Activated naive CD4-positive, alpha-beta T cell treated with anti-CD3 and anti-CD28 coated beads, Interleukin-2, amount 50 U/mL, for 72 hours (primary cell): ENCODE measurements around the gene TMEM17. TPM values are rescaled to one million over a fixed set of nuclear protein-coding genes. Genes with fewer than 3 reads are reported as not detected.
"Not testable (repeated sequence)": the region's sequence is repeated elsewhere in the genome, so short reads cannot be mapped to it uniquely, and the experiment has no call there.

ENCODE experiments used
- ATAC-seq, 2 donors: fragments of 150-1000 bp; cut with Tn5 transposase; 2 replicates each; pipeline ENCODE4 v1.10.0; 2021; ENCODE audit warnings: mild to moderate bottlenecking in 2 of 2, moderate library complexity in 2 of 2
- DNase-seq, 2 donors: peaks; one replicate each; pipeline ENCODE4 v3.0.0; 2021 to 2022; ENCODE audit warnings: low spot score in 2 of 2
- H3K27ac Mint-ChIP-seq, 2 donors: one replicate each; pipeline ENCODE4 v1.8.0; 2022; ENCODE audit warnings: mild to moderate bottlenecking in 2 of 2, mixed read lengths in 2 of 2
- H3K36me3 Mint-ChIP-seq, 2 donors: one replicate each; pipeline ENCODE4 v1.8.0; 2022; ENCODE audit warnings: mixed read lengths in 2 of 2
- H3K9me3 Mint-ChIP-seq, 2 donors: one replicate each; pipeline ENCODE4 v1.8.0; 2022; ENCODE audit warnings: mixed read lengths in 2 of 2
- total RNA-seq, 2 donors: library from RNA; stranded (reverse); gene quantifications; one replicate each; pipeline ENCODE4 v1.2.3, GENCODE V29; 2022

TMEM17 gene
- total RNA-seq, 2 donors from 2014 or later: not detected

DNA sequence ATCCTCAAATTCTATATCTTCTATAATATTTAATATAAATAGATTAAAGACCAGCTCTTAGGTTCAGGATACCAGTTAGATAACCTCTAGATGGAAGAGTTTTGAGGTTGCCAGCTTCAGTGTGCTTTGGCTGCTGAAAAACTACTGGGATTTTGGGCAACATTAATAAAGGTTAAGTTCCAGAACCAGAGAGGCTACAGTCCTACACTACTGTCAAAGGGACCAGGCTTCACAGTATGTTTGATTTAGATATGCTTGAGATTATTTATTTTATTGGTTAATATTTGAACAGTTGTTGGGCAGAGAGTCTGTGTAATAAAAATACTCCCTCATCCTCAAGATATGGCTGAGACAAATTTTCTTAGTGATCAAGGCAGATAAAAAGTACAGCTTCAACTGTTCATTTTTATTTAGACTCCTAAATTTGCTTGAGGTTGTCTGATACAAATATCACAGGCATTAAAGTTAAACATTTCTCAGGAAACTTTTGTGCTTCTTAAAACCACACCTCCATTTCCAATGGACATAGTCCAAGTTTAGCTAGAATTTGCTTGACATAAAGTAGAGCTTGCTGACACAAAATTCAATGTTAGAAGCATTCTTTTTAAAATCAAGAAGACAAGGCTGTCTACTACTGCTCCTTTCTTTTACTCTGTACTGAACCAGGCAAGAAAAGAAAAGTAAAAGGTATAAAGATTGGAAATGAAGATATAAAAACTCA is 19.7 kb upstream of the TMEM17 start:
- no peak overlapping the region for H3K27ac Mint-ChIP-seq
- no peak for DNase-seq
- ATAC-seq: no peak
- H3K9me3 Mint-ChIP-seq: peaks cover 0 to 3% of the 10 kb centered on the region in 2 donors
- peaks cover 0 to 9% of the 10 kb centered on the region in 2 donors for H3K36me3 Mint-ChIP-seq

DNA sequence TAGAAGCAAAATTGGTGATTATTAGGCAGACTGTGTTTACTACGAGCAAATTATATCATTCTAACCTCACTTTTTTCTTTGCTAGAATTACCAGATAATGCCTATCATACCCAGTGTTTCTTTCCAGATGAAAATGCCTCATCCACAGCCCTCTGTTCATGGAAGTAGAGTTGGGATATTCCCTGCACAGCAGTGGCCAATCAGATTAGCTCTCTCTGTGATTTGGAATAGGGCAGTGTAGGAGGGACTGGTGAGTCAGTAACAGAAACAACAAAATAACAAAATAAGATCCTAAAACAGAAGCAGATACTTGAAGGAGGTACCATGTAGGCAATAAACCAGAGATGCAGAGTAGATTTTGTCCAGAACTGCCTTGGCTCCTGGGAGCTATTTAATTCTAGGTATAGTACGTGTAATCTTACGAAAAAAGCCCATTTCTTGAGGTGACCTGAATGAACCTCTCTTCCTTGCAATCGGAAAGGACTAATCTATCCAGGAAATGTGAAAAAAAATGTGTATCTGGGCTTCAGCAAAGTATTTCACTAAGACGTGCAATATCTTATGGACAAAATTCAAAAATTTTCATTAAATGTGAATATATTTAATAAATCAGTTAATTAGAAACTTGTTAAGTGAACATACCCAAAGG is 18.4 kb upstream of the TMEM17 start:
- Mint-ChIP-seq H3K36me3 (peaks cover 0 to 9% of the 10 kb centered on the region in 2 donors), H3K9me3 (peaks cover 3 to 4% of the 10 kb centered on the region in 2 donors), H3K27ac (no peak overlapping the region)
- no peak for DNase-seq
- no peak for ATAC-seq

DNA sequence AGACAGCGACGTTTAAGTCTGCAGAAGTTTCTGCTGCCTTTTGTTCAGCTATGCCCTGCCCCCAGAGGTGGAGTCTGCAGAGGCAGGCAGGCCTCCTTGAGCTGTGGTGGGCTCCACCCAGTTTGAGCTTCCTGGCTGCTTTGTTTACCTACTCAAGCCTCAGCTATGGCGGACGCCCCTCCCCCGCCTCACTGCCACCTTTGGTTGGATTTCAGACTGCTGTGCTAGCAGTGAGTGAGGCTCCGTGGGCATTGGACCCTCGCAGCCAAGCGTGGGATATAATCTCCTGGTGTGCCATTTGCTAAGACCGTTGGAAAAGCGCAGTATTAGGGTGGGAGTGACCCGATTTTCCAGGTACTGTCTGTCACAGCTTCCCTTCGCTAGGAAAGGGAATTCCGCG is 15.1 kb upstream of the TMEM17 start:
- DNase-seq: not testable (repeated sequence)
- peaks cover 12% of the 10 kb centered on the region in 2 donors for H3K9me3 Mint-ChIP-seq

DNA sequence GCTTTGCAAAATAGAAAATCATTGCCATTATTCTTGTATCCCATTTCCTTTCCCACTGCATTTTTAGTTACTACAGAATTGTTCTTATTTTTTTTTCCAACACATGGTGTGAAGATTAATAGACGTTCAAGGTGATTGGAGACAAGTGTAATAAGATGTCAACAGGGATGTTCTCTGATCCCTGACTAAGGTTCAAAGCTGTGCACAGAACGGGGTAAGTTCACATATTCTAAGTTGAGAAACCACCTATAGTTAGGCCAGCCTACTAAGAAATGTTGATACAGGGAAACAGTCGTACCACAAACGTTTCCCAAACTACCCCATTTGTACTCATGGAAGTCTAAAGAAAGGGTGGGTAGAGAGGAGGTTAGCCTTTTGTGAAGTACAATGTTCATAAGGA is 6.4 kb upstream of the TMEM17 start:
- H3K27ac Mint-ChIP-seq: no peak overlapping the region
- DNase-seq (no peak), ATAC-seq (no peak)
- H3K36me3 Mint-ChIP-seq: no peaks in the 10 kb centered on the region
- H3K9me3 Mint-ChIP-seq: no peaks in the 10 kb centered on the region

More for the DNA sequence above, 15.1 kb upstream of the TMEM17 start:
- H3K27ac Mint-ChIP-seq, H3K36me3 Mint-ChIP-seq, ATAC-seq: not testable (repeated sequence)

DNA sequence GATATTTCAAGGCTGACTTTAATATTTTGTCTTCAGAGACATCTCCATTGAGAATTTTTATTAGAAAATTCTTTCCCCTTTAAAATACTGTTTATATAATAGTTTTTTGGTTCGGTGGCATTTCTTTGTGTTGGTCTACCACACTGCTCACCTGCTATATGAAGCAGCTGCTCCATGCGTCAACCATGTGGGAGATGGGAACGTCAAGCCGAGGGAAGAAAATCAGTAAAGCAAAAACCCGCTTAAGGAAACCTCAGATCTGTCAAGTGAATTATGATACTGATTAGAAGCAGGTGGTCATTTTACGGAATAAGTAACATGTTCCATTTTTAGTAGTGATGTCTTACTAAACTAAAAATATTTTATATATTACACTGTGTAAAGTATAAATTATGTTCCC is 5.6 kb upstream of the TMEM17 start:
- H3K27ac Mint-ChIP-seq: no peak overlapping the region
- no peaks in the 10 kb centered on the region for H3K36me3 Mint-ChIP-seq
- DNase-seq (no peak), ATAC-seq (no peak)
- no peaks in the 10 kb centered on the region for H3K9me3 Mint-ChIP-seq

DNA sequence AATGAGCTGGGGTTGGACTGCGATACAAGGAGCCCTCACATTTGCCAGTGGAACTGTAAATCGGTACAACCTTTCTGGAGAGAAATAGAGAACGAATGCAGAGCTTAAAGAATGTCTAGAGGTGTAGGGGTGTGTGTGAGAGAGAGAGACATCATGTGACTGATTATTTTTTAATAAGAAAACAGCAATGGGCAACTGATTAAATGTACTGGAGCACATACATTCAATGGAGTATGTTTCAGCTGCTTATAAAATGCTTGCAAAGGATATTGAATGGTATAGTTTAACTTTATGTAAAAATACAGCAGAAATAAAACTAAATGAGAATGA is 391 bp upstream of the TMEM17 start:
- DNase-seq (no peak), ATAC-seq (peak in 1 of 2 donors; percentile 46)
- no peaks in the 10 kb centered on the region for H3K9me3 Mint-ChIP-seq
- H3K36me3 Mint-ChIP-seq: peaks cover 5 to 6% of the 10 kb centered on the region in 2 donors
- no peak overlapping the region for H3K27ac Mint-ChIP-seq

DNA sequence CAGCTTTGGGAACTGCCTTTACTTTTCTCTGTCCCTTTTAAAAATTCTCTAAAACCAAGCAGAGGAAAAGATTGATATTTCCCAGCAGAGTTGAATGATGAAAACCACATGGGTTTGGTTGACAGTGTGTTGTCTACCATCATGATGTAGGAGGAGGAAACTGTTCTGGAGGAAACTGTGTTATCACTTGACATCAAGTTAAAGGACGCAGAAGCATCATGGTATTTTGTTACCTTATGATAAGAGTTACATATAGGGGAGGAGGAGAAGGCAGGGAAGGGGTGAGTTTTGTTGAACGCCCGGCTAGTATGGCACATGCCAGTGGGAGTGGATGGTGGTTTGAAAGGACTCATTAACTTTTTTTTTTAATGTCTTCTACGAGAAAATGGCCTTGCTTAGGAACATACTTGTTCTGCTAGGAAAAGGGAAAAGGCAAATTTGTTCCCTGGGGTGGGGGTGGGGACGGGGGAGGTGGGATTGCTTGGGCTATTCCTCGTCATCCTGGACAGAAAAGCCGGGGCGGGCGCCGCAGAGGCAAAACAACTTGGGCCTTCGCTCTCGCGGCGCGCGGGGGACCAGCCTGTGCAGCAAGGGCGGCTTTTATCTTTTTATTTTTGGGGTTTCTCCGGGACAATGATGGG is 766 bp downstream of the TMEM17 start:
- Mint-ChIP-seq H3K36me3 (peaks cover 5 to 6% of the 10 kb centered on the region in 2 donors), H3K27ac (no peak overlapping the region), H3K9me3 (no peaks in the 10 kb centered on the region)
- DNase-seq (no peak), ATAC-seq (no peak)

DNA sequence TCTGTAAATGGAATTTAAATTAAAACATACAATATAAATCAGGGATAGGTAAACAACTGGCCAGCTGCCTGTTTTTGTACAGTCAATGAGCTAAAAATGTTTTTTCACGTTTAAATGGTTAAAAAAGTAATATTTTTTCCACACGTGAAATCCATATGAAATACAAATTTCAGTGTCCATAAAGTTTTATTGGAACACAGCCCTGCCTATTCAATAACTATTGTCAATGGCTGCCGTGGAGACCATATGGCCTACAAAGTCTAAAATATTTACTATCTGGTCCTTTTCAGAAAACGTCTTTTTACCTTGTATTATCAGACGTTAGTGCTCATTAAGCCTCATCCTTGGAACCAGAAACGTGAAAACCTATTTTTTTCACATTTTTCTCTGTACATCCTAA is 1.3 kb downstream of the TMEM17 start:
- no peak overlapping the region for H3K27ac Mint-ChIP-seq
- DNase-seq (no peak), ATAC-seq (no peak)
- H3K36me3 Mint-ChIP-seq: peaks cover 5 to 6% of the 10 kb centered on the region in 2 donors
- no peaks in the 10 kb centered on the region for H3K9me3 Mint-ChIP-seq

DNA sequence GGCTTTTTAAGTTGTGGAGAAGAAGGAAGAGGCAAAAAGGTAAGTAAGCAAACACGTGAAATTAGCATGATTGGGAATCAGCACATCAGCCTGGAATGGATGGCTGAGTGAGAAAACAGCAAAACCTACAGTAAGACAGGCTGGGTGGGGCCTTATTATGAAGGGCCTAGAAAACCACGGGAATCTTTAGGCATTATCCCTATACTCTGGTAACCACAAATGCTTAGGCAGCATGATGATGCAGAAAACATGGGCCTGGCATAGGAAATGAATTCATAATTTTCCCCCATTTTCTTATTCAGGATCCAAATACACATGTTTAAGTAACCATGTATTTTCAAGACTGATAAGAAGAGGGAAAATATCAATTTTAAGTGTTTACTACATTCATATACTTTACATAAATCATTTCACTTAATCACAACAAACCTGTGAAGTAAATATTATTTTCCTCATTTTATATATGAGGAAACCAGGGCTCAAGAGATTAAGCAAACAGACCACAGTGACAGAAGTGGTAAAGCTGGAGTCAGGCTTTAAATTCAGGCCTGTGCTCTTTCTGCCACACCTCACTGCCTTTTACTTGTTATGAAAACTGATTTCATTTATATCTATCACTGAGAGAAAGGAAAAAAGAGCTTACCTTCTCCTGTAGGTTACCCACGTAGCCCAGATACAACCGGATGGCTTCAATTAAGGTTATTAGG is 4.0 kb downstream of the TMEM17 start:
- DNase-seq (no peak), ATAC-seq (no peak)
- H3K36me3 Mint-ChIP-seq: peaks cover 5 to 6% of the 10 kb centered on the region in 2 donors
- H3K27ac Mint-ChIP-seq: no peak overlapping the region
- H3K9me3 Mint-ChIP-seq: no peaks in the 10 kb centered on the region

DNA sequence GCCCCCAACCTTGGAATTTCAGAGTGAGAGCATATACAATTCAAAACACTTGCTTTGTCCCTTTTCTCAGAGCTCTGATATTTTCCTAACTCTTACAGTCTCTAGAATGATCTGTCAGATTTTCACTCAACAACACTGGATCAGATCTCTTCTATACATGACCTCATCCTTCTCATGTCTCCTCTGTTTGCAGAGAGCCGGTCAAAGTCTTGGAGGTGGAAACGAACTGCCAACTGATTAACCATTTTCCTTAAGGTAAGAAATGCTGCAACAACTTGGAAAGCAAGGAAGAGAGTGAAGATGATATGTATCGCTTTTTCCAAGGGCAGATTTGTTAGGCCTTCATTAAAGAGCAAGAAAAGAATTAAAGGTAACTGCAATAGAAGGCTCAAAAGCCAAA is 4.9 kb downstream of the TMEM17 start:
- Mint-ChIP-seq H3K9me3 (no peaks in the 10 kb centered on the region), H3K27ac (no peak overlapping the region), H3K36me3 (peaks cover 5 to 6% of the 10 kb centered on the region in 2 donors)
- no peak for DNase-seq
- ATAC-seq: no peak

DNA sequence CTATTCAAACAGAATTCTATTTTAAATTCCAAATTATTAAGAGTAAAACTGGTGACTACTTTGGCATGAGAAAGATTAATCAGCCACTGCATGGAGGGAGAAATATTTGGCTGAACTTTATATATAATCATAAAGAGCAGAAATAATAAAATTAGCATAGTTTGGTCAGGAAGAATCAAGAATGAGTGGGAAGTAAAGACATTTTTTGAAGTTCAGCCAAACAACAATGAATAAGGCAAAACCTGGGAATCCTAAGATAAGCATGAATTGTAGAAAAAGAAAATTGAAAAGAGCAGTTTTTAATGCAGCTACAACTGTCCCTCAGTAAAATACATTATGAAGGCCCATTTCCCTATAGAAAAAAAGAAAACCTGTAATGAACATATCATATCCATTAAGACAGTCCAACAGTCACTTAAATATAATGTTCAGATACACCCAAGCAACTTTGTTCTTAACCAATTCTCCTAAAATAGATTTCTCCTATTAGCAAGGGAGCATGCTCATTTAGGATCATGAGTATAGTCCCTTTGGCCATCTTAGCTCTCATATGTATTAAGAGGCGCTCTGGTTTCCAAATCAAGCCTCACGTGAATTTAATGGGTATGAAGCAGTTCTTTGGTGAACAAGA is 6.5 kb downstream of the TMEM17 start:
- no peak overlapping the region for H3K27ac Mint-ChIP-seq
- H3K36me3 Mint-ChIP-seq: no peaks in the 10 kb centered on the region
- no peak for ATAC-seq
- no peak for DNase-seq
- no peaks in the 10 kb centered on the region for H3K9me3 Mint-ChIP-seq

DNA sequence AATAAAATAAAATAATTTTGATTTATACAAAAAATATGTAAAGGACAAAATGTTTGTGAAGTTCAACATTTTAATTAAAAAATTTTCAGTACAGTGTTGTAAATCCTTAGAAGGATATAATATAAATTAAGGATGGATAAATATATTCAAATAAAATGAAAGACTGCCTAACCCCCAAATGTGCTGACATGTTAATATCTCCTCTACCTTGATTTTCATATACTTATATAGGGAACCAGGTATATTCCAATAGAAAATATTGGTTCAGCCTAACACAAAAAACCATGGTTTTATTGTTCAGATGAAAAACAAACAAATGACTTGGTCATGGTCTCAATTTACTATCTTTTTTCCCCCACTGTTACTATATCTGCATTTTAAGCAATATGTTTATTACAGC is 7.3 kb downstream of the TMEM17 start:
- ATAC-seq (no peak), DNase-seq (no peak)
- H3K36me3 Mint-ChIP-seq: no peaks in the 10 kb centered on the region
- H3K9me3 Mint-ChIP-seq: no peaks in the 10 kb centered on the region
- H3K27ac Mint-ChIP-seq: no peak overlapping the region

DNA sequence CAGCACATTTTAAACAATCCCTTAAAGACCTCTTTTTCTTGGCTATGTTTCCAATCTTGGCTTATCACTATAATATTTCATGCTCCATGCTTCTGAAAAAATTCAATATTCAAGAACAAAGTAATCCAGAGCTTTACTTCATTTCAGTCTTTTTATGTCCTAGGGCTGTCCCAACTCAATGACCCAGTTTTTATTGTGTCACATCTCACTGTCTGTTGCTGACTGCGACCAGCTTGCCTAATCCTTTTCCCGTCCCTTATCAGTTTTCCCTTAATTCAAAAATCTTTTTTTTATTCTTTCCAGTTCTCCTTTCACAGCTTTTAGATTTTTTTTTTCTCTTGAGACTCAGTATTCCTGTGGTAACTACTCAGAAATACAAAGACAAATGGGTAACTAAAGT is 10.2 kb downstream of the TMEM17 start:
- H3K9me3 Mint-ChIP-seq: no peaks in the 10 kb centered on the region
- H3K36me3 Mint-ChIP-seq: no peaks in the 10 kb centered on the region
- no peak for ATAC-seq
- DNase-seq: no peak
- no peak overlapping the region for H3K27ac Mint-ChIP-seq

DNA sequence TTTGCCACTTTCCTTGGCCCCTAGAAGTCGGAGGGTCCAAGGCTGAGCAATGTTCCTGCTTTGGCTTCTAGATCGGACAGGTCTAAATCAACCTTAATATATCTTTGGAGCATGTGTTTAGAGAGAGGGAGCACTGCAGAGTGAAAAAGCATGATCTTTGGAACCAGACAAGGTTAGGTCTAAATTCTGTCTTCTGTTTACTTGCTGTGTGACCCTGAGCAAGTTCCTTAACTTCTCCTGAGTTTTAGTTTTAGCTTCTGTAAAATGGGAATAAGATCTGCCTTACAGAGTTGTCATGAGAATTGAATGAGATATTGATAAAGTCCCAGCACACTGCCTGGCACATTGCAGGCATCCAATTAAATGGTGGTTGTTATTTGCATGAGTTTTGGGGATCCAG is 13.9 kb downstream of the TMEM17 start:
- DNase-seq (no peak), ATAC-seq (no peak)
- H3K27ac Mint-ChIP-seq: no peak overlapping the region
- no peaks in the 10 kb centered on the region for H3K9me3 Mint-ChIP-seq
- no peaks in the 10 kb centered on the region for H3K36me3 Mint-ChIP-seq

DNA sequence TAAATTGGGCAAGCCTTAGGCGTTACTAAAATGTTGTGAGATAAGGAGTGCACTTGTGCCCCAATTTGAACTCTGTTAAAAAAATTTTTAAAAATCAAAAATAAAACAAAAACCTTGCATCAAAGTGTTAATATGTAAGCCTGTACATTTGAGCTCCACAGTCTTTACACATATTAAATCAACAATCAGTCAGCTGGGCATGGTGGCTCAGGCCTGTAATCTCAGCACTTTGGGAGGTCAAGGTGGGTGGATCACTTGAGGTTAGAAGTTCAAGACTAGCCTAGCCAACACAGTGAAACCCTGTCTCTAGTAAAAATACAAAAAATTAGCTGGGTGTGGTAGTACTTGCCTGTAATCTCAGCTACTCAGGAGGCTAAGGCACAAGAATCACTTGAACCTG is 16.3 kb downstream of the TMEM17 start:
- H3K36me3 Mint-ChIP-seq: no peaks in the 10 kb centered on the region

DNA sequence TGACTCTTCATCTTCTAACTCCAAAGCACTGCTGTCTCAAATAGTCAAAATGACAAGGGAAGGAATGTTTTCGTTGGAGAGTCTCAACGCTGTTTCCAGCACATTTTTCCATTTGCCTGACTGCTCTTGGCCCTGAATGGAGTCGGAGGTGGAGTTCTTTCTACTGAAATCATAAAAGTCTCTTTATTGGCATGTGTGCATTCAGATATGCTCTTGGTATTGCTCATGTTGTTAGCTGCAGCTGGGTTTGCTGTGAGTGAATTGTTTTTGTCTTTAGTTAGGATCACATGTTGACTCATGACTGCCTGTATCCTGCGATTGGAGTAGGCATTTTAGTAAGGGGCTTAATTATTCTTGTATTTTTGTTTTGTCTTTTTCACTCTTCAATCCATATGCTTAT is 16.8 kb downstream of the TMEM17 start:
- Mint-ChIP-seq H3K36me3 (no peaks in the 10 kb centered on the region), H3K9me3 (no peaks in the 10 kb centered on the region), H3K27ac (no peak overlapping the region)
- DNase-seq: no peak
- ATAC-seq: no peak

More for the DNA sequence above, 16.3 kb downstream of the TMEM17 start:
- no peak for ATAC-seq
- no peak overlapping the region for H3K27ac Mint-ChIP-seq
- no peak for DNase-seq
- H3K9me3 Mint-ChIP-seq: no peaks in the 10 kb centered on the region

DNA sequence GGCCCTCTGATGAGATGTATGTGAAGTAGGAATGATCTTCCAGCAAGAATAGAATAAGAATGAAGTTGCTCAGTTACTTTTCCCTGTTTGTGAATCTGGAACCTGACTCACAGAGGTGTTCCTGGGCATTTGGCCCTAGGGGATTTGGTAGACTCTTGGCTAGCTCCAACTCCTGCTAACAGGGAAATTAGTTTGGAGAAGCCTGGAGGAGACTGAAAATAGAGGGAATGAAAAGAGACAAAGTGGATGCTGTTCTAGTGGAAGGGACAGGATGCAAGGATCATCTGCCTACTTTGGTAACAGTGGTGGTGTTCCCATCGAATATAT is 19.6 kb downstream of the TMEM17 start:
- DNase-seq (no peak), ATAC-seq (no peak)
- Mint-ChIP-seq H3K36me3 (no peaks in the 10 kb centered on the region), H3K27ac (no peak overlapping the region), H3K9me3 (no peaks in the 10 kb centered on the region)
